ENCODE measurements around the gene ZBTB7C. TPM values are rescaled to one million over a fixed set of nuclear protein-coding genes. Genes with fewer than 3 reads are reported as not detected.

Gene ZBTB7C
- total and polyA plus RNA-seq, 9 of the 15 experiments (the other 6 are each of a cell fraction or from before 2014, with no cell fraction given) = not detected

DNA sequence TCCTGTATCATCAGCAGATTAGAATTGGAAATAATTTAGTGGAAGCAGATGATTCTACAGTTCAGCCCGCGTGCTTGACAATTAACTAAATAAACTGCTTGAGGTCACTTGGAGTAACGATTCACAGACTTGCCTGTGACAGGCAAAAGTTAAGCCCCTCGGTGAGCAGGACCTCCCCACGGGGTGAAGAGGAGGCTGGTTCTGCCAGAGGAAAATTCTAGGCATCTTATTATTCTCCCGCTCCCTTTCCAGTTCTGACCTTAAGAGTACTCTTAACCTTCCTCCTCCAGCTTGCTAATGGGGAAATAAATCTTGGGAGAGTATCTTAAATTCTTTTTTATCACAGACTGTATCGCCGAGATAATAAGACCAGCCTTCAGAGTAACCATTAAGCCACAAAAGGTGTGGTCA, 309.0 kb downstream of the ZBTB7C start:
- Histone ChIP-seq H3K36me3 (ENCODE audit: control insufficient read depth, insufficient read depth, low read length) (no peaks in the 10 kb centered on the region), H2AFZ (ENCODE audit: low read depth, low read length) (no peak overlapping the region), H3K4me1 (replicated peaks in 1 of 2; ENCODE audit: control insufficient read depth in 2 of 2, insufficient read depth in 2 of 2, low read length in 2 of 2) (no peaks in the 10 kb centered on the region), H3K9me1 (ENCODE audit: control insufficient read depth, insufficient read depth, low read length) (no peaks in the 10 kb centered on the region), H3K79me2 (ENCODE audit: control insufficient read depth, insufficient read depth, low read length) (no peaks in the 10 kb centered on the region), H4K20me1 (replicated peaks; ENCODE audit: control insufficient read depth, insufficient read depth, low read length) (no peaks in the 10 kb centered on the region), H3K27me3 (ENCODE audit: control insufficient read depth in 2 of 2, insufficient read depth in 2 of 2, low read length in 2 of 2) (peaks cover 0 to 10% of the 10 kb centered on the region in 2 experiments; a peak in 4 of 5 replicates), H3K9ac (ENCODE audit: insufficient read depth in 1 of 2, low read depth in 2 of 2, low read length in 2 of 2) (no peak overlapping the region), H3K4me3 (no peak overlapping the region), H3K9me3 (replicated peaks; ENCODE audit: control insufficient read depth, insufficient read depth, low read depth, low read length) (no peaks in the 10 kb centered on the region), H3K27ac (ENCODE audit: extremely low read depth, low read depth, low read length) (no peak overlapping the region), H3K4me2 (ENCODE audit: insufficient read depth, low read length) (no peak overlapping the region)
- FAIRE-seq (no peak), DNase-seq (ENCODE audit: extremely low read depth in 1 of 4, low spot score in 3 of 4) (no peak), ATAC-seq (no peak)
- ChIA-PET POLR2A (no interaction called here), CTCF (ENCODE audit: low intra/inter-chr PET ratio) (no interaction called here)
- BruUV-seq (replicated peaks) = no TSS peak
- under 1% methylated on average over 8 of the region's 8 CpGs for WGBS (ENCODE audit: insufficient coverage, low coverage, missing lambda C conversion rate)
- in situ Hi-C loops (cut with MboI) (no loop called here), intact Hi-C loops (cut with micrococcal nuclease) (no loop called here)
- TF ChIP-seq ZKSCAN3 (CRISPR knock-in tag; IDR thresholded peaks at IDR 0.05) (no peak), PTTG1 (tag; IDR thresholded peaks at IDR 0.05; ENCODE audit: low read depth) (no peak), TEAD1 (CRISPR knock-in tag; IDR thresholded peaks at IDR 0.05) (no peak), PTRF (tag; IDR thresholded peaks at IDR 0.05) (no peak), TSC22D4 (tag; IDR thresholded peaks at IDR 0.05) (no peak), HDAC6 (IDR thresholded peaks at IDR 0.05; ENCODE audit: low read depth, low read length) (no peak), ZNF354B (CRISPR knock-in tag; IDR thresholded peaks at IDR 0.05) (no peak), HLTF (IDR thresholded peaks at IDR 0.05) (no peak), ZNF197 (CRISPR knock-in tag; IDR thresholded peaks at IDR 0.05; ENCODE audit: low read depth) (no peak), BCOR (IDR thresholded peaks at IDR 0.05) (no peak), HSF4 (CRISPR knock-in tag; IDR thresholded peaks at IDR 0.05; ENCODE audit: borderline replicate concordance) (no peak), ZNF780A (CRISPR knock-in tag; IDR thresholded peaks at IDR 0.05) (no peak), SETDB1 (IDR thresholded peaks at IDR 0.05; ENCODE audit: low read length) (no peak), CSDE1 (IDR thresholded peaks at IDR 0.05) (no peak), NR2C2 (CRISPR knock-in tag; IDR thresholded peaks at IDR 0.05) (no peak), NR2C2 (tag; IDR thresholded peaks at IDR 0.05) (no peak), NFXL1 (CRISPR knock-in tag; IDR thresholded peaks at IDR 0.05) (no peak)
- TF ChIP-seq, protein P1, sequence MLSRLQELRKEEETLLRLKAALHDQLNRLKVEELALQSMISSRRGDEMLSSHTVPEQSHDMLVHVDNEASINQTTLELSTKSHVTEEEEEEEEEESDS (CRISPR knock-in tag; IDR thresholded peaks at IDR 0.05) = no peak
- TF ChIP-seq, protein P2, sequence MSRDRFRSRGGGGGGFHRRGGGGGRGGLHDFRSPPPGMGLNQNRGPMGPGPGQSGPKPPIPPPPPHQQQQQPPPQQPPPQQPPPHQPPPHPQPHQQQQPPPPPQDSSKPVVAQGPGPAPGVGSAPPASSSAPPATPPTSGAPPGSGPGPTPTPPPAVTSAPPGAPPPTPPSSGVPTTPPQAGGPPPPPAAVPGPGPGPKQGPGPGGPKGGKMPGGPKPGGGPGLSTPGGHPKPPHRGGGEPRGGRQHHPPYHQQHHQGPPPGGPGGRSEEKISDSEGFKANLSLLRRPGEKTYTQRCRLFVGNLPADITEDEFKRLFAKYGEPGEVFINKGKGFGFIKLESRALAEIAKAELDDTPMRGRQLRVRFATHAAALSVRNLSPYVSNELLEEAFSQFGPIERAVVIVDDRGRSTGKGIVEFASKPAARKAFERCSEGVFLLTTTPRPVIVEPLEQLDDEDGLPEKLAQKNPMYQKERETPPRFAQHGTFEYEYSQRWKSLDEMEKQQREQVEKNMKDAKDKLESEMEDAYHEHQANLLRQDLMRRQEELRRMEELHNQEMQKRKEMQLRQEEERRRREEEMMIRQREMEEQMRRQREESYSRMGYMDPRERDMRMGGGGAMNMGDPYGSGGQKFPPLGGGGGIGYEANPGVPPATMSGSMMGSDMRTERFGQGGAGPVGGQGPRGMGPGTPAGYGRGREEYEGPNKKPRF (IDR thresholded peaks at IDR 0.05; ENCODE audit: low read depth, low read length) = no peak

Data from K562 (cell line).